Tibial nerve (tissue), 4 donors: ENCODE data around the gene COL25A1. TPM values are rescaled to one million over a fixed set of nuclear protein-coding genes. Genes with fewer than 3 reads are reported as not detected.
"Not testable (repeated sequence)": the region's sequence is repeated elsewhere in the genome, so short reads cannot be mapped to it uniquely, and the experiment has no call there.

Experiments
- DNase-seq, 2 donors: peaks; one replicate each; pipeline ENCODE4 v3.0.0-alpha.2; 2019; ENCODE audit warnings: low spot score in 2 of 2
- H3K27ac ChIP-seq, 4 donors: fragments of 200-600 bp; sonication (generic) in 3 of 4; one replicate each; pipeline ENCODE4 v1.5.1; 2017 to 2019; ENCODE audit warnings: mild to moderate bottlenecking in 1 of 4
- H3K27me3 ChIP-seq, 2 donors: fragments of 200-600 bp; sonication (generic) in 1 of 2; one replicate each; pipeline versions ENCODE4 v1.5.1 to v1.6.0; 2017 to 2019
- H3K36me3 ChIP-seq, 3 donors: fragments of 200-600 bp; sonication (generic); one replicate each; pipeline ENCODE4 v1.5.1; 2018 to 2019
- H3K4me1 ChIP-seq, 4 donors: fragments of 200-600 bp; sonication (generic) in 3 of 4; one replicate each; pipeline ENCODE4 v1.5.1; 2017 to 2019
- H3K4me3 ChIP-seq, 4 donors: fragments of 200-600 bp; sonication (generic) in 3 of 4; one replicate each; pipeline ENCODE4 v1.5.1; 2017 to 2019; ENCODE audit warnings: mild to moderate bottlenecking in 1 of 4, moderate library complexity in 1 of 4
- H3K9me3 ChIP-seq, 4 donors: fragments of 200-600 bp; sonication (generic) in 3 of 4; one replicate each; pipeline ENCODE4 v1.5.1; 2017 to 2019
- CTCF ChIP-seq, 5 experiments: fragments of 200-600 bp in 3 of 5; fragments of 450-650 bp in 2 of 5; sonication (generic) in 3 of 5; IDR thresholded peaks; one replicate each; pipeline ENCODE4 v1.5.1; 2016 to 2019; ENCODE audit warnings: antibody characterized with exemption in 5 of 5, mild to moderate bottlenecking in 3 of 5, moderate library complexity in 2 of 5
- EP300 ChIP-seq, 2 donors: sonication (generic); formaldehyde crosslinking; IDR thresholded peaks; one replicate each; pipeline ENCODE4 v1.6.1; 2017; ENCODE audit warnings: antibody characterized with exemption in 2 of 2, mild to moderate bottlenecking in 1 of 2
- POLR2A ChIP-seq, 2 donors: fragments of 450-650 bp; IDR thresholded peaks; one replicate each; pipeline ENCODE4 v1.6.1; 2017; ENCODE audit warnings: antibody characterized with exemption in 2 of 2, mild to moderate bottlenecking in 2 of 2, moderate library complexity in 2 of 2
- WGBS, 2 donors: methylation state at CpG; one replicate each; pipeline ENCODE4 v1.1.5; 2018; 5-methylcytosine and 5-hydroxymethylcytosine counted together
- total RNA-seq, 4 donors: library from RNA; depleted of rRNA; stranded (reverse); fragments of >200 nt; gene quantifications; one replicate each; pipeline ENCODE4 v1.1.0, GENCODE V29; 2016

Gene COL25A1
- total RNA-seq, 4 donors from 2014 or later, result 1.5 to 4.1 (median 2.3) TPM

- H3K4me1 ChIP-seq, result no peaks in the 10 kb centered on the region
- DNase-seq, result no peak
- H3K9me3 ChIP-seq, result no peaks in the 10 kb centered on the region
- H3K27me3 ChIP-seq, result no peaks in the 10 kb centered on the region
- no peak overlapping the region for H3K4me3 ChIP-seq
- no peak overlapping the region for H3K27ac ChIP-seq
- 81 to 87% methylated on average over 4 of the region's 4 CpGs for WGBS, 2 donors
- H3K36me3 ChIP-seq, result no peaks in the 10 kb centered on the region
- TF ChIP-seq POLR2A (IDR thresholded peaks at IDR 0.05) (no peak), EP300 (IDR thresholded peaks at IDR 0.05) (no peak), CTCF (IDR thresholded peaks at IDR 0.05) (no peak)
Measured at GRCh38 chr4:109004418-109004817, 298.0 kb downstream of the COL25A1 start.

- no peaks in the 10 kb centered on the region for H3K9me3 ChIP-seq
- no peaks in the 10 kb centered on the region for H3K4me1 ChIP-seq
- no peaks in the 10 kb centered on the region for H3K27me3 ChIP-seq
- 85 to 89% methylated on average over 2 of the region's 2 CpGs for WGBS, 2 donors
- H3K4me3 ChIP-seq, result no peak overlapping the region
- no peak overlapping the region for H3K27ac ChIP-seq
- no peak for DNase-seq
- no peak for TF ChIP-seq CTCF (IDR thresholded peaks at IDR 0.05)
- TF ChIP-seq EP300 (IDR thresholded peaks at IDR 0.05), result no peak
- TF ChIP-seq POLR2A (IDR thresholded peaks at IDR 0.05), result no peak
- H3K36me3 ChIP-seq, result no peaks in the 10 kb centered on the region
Measured at GRCh38 chr4:109003964-109004363, 298.5 kb downstream of the COL25A1 start.

- H3K4me1 ChIP-seq, result no peaks in the 10 kb centered on the region
- H3K27me3 ChIP-seq, result no peaks in the 10 kb centered on the region
- TF ChIP-seq CTCF (IDR thresholded peaks at IDR 0.05) (no peak), EP300 (IDR thresholded peaks at IDR 0.05) (no peak), POLR2A (IDR thresholded peaks at IDR 0.05) (no peak)
- H3K27ac ChIP-seq, result no peak overlapping the region
- no peaks in the 10 kb centered on the region for H3K36me3 ChIP-seq
- no peak for DNase-seq
- 63 to 77% methylated on average over 5 of the region's 5 CpGs for WGBS, 2 donors
- H3K9me3 ChIP-seq, result no peaks in the 10 kb centered on the region
- H3K4me3 ChIP-seq, result no peak overlapping the region
Measured at GRCh38 chr4:108991551-108992328, 310.7 kb downstream of the COL25A1 start.

- Histone ChIP-seq H3K27ac (no peak overlapping the region), H3K9me3 (no peaks in the 10 kb centered on the region), H3K36me3 (no peaks in the 10 kb centered on the region), H3K27me3 (no peaks in the 10 kb centered on the region), H3K4me1 (no peaks in the 10 kb centered on the region), H3K4me3 (no peak overlapping the region)
- no peak for DNase-seq
- TF ChIP-seq POLR2A (IDR thresholded peaks at IDR 0.05) (no peak), CTCF (IDR thresholded peaks at IDR 0.05) (no peak), EP300 (IDR thresholded peaks at IDR 0.05) (no peak)
- WGBS, 2 donors, result 78 to 84% methylated on average over 5 of the region's 5 CpGs
Measured at GRCh38 chr4:108988464-108989195, 313.8 kb downstream of the COL25A1 start.

- H3K36me3 ChIP-seq, DNase-seq, H3K4me1 ChIP-seq, H3K4me3 ChIP-seq, H3K9me3 ChIP-seq, H3K27me3 ChIP-seq, H3K27ac ChIP-seq: not testable (repeated sequence)
- 96 to 97% methylated on average over 22 to 30 of the region's 30 CpGs for WGBS, 2 donors
Measured at GRCh38 chr4:108984495-108984894, 318.0 kb downstream of the COL25A1 start.
